ENCODE results near the gene SPATA19. TPM values are rescaled to one million over a fixed set of nuclear protein-coding genes. Genes with fewer than 3 reads are reported as not detected.

Gene SPATA19
- total RNA-seq, 4 donors from 2014 or later: not detected

GRCh38 chr11:133889893-133890292, 44.6 kb upstream of the SPATA19 start:
- Histone ChIP-seq H3K4me1 (no peaks in the 10 kb centered on the region), H3K27me3 (no peaks in the 10 kb centered on the region), H3K9me3 (no peaks in the 10 kb centered on the region), H3K27ac (no peak overlapping the region), H3K4me3 (no peak overlapping the region), H3K36me3 (no peaks in the 10 kb centered on the region)
- intact Hi-C loops (cut with DNase I; ENCODE audit: low total_unique reads): no loop called here
- TF ChIP-seq POLR2A (IDR thresholded peaks at IDR 0.05) (no peak), CTCF (IDR thresholded peaks at IDR 0.05) (no peak)
- DNase-seq: no peak

GRCh38 chr11:133889188-133889587, 43.9 kb upstream of the SPATA19 start:
- no peak overlapping the region for H3K27ac ChIP-seq
- DNase-seq: no peak
- no peak overlapping the region for H3K4me3 ChIP-seq
- no peaks in the 10 kb centered on the region for H3K4me1 ChIP-seq
- intact Hi-C loops (cut with DNase I; ENCODE audit: low total_unique reads): no loop called here
- H3K36me3 ChIP-seq: no peaks in the 10 kb centered on the region
- no peaks in the 10 kb centered on the region for H3K9me3 ChIP-seq
- no peaks in the 10 kb centered on the region for H3K27me3 ChIP-seq
- no peak for TF ChIP-seq CTCF (IDR thresholded peaks at IDR 0.05)
- no peak for TF ChIP-seq POLR2A (IDR thresholded peaks at IDR 0.05)

- no peaks in the 10 kb centered on the region for H3K36me3 ChIP-seq
- no peaks in the 10 kb centered on the region for H3K27me3 ChIP-seq
- H3K27ac ChIP-seq: no peak overlapping the region
- no peaks in the 10 kb centered on the region for H3K9me3 ChIP-seq
- DNase-seq: no peak
- no peak for TF ChIP-seq CTCF (IDR thresholded peaks at IDR 0.05)
- intact Hi-C loops (cut with DNase I; ENCODE audit: low total_unique reads): no loop called here
- H3K4me1 ChIP-seq: no peaks in the 10 kb centered on the region
- no peak overlapping the region for H3K4me3 ChIP-seq
Measured at GRCh38 chr11:133887692-133888332, 42.5 kb upstream of the SPATA19 start.

GRCh38 chr11:133886029-133886428, 40.7 kb upstream of the SPATA19 start:
- intact Hi-C loops (cut with DNase I; ENCODE audit: low total_unique reads): no loop called here
- Histone ChIP-seq H3K9me3 (no peaks in the 10 kb centered on the region), H3K36me3 (no peaks in the 10 kb centered on the region), H3K4me1 (no peaks in the 10 kb centered on the region), H3K27me3 (no peaks in the 10 kb centered on the region), H3K4me3 (no peak overlapping the region), H3K27ac (no peak overlapping the region)
- no peak for DNase-seq
- TF ChIP-seq POLR2A (IDR thresholded peaks at IDR 0.05) (no peak), CTCF (IDR thresholded peaks at IDR 0.05) (no peak)

GRCh38 chr11:133872160-133872559, 26.8 kb upstream of the SPATA19 start:
- intact Hi-C loops (cut with DNase I; ENCODE audit: low total_unique reads): no loop called here
- H3K27ac ChIP-seq: no peak overlapping the region
- DNase-seq: no peak
- H3K4me1 ChIP-seq: no peaks in the 10 kb centered on the region
- H3K9me3 ChIP-seq: no peaks in the 10 kb centered on the region
- H3K4me3 ChIP-seq: no peak overlapping the region
- no peaks in the 10 kb centered on the region for H3K27me3 ChIP-seq
- TF ChIP-seq POLR2A (IDR thresholded peaks at IDR 0.05) (no peak), CTCF (IDR thresholded peaks at IDR 0.05) (no peak)
- no peaks in the 10 kb centered on the region for H3K36me3 ChIP-seq
